Measurements from ENCODE around the gene SP9. TPM values are rescaled to one million over a fixed set of nuclear protein-coding genes. Genes with fewer than 3 reads are reported as not detected.

The SP9 gene
- total and polyA plus RNA-seq, 9 of the 15 experiments (the other 6 are each of a cell fraction or from before 2014, with no cell fraction given) = 0.04 to 0.23 (median 0.11) TPM; not detected in 3

DNA sequence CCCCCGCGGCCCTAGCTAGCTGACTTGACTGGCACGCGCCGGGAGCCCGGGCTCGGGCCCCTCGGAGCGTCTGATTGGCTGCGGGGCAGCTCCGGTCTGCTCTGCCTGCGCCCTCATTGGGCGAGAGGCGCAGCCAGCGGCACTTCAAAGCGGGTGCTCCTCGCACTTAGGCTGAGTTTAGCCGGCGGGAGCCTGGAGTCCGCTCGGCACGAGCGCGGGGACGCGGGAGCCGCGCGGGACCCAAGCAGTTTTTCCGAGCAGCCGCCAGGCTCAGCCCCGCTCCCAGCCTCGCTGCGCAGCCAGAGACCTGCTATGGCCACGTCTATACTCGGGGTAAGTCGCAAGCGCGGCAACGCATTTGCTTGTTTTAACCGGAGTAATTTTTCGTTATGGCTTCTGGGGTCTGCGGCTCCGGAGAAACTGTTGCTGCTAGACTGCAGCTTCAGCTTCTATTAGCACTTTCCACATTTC, at the start of gene SP9 (continued):
- TF ChIP-seq, protein P1, sequence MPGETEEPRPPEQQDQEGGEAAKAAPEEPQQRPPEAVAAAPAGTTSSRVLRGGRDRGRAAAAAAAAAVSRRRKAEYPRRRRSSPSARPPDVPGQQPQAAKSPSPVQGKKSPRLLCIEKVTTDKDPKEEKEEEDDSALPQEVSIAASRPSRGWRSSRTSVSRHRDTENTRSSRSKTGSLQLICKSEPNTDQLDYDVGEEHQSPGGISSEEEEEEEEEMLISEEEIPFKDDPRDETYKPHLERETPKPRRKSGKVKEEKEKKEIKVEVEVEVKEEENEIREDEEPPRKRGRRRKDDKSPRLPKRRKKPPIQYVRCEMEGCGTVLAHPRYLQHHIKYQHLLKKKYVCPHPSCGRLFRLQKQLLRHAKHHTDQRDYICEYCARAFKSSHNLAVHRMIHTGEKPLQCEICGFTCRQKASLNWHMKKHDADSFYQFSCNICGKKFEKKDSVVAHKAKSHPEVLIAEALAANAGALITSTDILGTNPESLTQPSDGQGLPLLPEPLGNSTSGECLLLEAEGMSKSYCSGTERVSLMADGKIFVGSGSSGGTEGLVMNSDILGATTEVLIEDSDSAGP (CRISPR knock-in tag; IDR thresholded peaks at IDR 0.05) = no peak
- no peak for TF ChIP-seq SETDB1 (IDR thresholded peaks at IDR 0.05; ENCODE audit: low read length)
- no peak for TF ChIP-seq MTA3 (IDR thresholded peaks at IDR 0.05; ENCODE audit: borderline replicate concordance)
- no peak for TF ChIP-seq ZNF354B (CRISPR knock-in tag; IDR thresholded peaks at IDR 0.05)
- TF ChIP-seq, protein P2, sequence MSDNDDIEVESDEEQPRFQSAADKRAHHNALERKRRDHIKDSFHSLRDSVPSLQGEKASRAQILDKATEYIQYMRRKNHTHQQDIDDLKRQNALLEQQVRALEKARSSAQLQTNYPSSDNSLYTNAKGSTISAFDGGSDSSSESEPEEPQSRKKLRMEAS (CRISPR knock-in tag; IDR thresholded peaks at IDR 0.05) = peak; percentile 95
- TF ChIP-seq EHMT2 (IDR thresholded peaks at IDR 0.05) = no peak
- no peak for TF ChIP-seq ERF (CRISPR knock-in tag; IDR thresholded peaks at IDR 0.05)
- TF ChIP-seq MCM5 (IDR thresholded peaks at IDR 0.05; ENCODE audit: low read depth) = no peak
- no peak for TF ChIP-seq SIRT6 (IDR thresholded peaks at IDR 0.05; ENCODE audit: low read depth, low read length)
- TF ChIP-seq RB1 (IDR thresholded peaks at IDR 0.05; ENCODE audit: low read depth) = peak; percentile 60
- TF ChIP-seq GABPB1 (CRISPR knock-in tag; IDR thresholded peaks at IDR 0.05) = 0 out of 2 replicates have a peak, but pooled peaks have one; percentile 41
- TF ChIP-seq HMG20A (CRISPR knock-in tag; conservative IDR thresholded peaks at IDR 0.05) = no peak
- TF ChIP-seq PHB2 (IDR thresholded peaks at IDR 0.05; ENCODE audit: low read depth) = no peak
- TF ChIP-seq, protein P3, sequence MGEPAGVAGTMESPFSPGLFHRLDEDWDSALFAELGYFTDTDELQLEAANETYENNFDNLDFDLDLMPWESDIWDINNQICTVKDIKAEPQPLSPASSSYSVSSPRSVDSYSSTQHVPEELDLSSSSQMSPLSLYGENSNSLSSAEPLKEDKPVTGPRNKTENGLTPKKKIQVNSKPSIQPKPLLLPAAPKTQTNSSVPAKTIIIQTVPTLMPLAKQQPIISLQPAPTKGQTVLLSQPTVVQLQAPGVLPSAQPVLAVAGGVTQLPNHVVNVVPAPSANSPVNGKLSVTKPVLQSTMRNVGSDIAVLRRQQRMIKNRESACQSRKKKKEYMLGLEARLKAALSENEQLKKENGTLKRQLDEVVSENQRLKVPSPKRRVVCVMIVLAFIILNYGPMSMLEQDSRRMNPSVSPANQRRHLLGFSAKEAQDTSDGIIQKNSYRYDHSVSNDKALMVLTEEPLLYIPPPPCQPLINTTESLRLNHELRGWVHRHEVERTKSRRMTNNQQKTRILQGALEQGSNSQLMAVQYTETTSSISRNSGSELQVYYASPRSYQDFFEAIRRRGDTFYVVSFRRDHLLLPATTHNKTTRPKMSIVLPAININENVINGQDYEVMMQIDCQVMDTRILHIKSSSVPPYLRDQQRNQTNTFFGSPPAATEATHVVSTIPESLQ (CRISPR knock-in tag; IDR thresholded peaks at IDR 0.05) = peak; percentile 98
- peak; percentile 95 for TF ChIP-seq KDM2B (CRISPR knock-in tag; IDR thresholded peaks at IDR 0.05)
- TF ChIP-seq, protein P4, sequence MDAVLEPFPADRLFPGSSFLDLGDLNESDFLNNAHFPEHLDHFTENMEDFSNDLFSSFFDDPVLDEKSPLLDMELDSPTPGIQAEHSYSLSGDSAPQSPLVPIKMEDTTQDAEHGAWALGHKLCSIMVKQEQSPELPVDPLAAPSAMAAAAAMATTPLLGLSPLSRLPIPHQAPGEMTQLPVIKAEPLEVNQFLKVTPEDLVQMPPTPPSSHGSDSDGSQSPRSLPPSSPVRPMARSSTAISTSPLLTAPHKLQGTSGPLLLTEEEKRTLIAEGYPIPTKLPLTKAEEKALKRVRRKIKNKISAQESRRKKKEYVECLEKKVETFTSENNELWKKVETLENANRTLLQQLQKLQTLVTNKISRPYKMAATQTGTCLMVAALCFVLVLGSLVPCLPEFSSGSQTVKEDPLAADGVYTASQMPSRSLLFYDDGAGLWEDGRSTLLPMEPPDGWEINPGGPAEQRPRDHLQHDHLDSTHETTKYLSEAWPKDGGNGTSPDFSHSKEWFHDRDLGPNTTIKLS (IDR thresholded peaks at IDR 0.05; ENCODE audit: borderline replicate concordance, low read depth) = peak; percentile 75; the same call in 1 of the 2 replicates
- TF ChIP-seq ZNF263 (CRISPR knock-in tag; IDR thresholded peaks at IDR 0.05; ENCODE audit: borderline replicate concordance) = peak; percentile 38; the same call in 1 of the 2 replicates
- TF ChIP-seq, protein P5, sequence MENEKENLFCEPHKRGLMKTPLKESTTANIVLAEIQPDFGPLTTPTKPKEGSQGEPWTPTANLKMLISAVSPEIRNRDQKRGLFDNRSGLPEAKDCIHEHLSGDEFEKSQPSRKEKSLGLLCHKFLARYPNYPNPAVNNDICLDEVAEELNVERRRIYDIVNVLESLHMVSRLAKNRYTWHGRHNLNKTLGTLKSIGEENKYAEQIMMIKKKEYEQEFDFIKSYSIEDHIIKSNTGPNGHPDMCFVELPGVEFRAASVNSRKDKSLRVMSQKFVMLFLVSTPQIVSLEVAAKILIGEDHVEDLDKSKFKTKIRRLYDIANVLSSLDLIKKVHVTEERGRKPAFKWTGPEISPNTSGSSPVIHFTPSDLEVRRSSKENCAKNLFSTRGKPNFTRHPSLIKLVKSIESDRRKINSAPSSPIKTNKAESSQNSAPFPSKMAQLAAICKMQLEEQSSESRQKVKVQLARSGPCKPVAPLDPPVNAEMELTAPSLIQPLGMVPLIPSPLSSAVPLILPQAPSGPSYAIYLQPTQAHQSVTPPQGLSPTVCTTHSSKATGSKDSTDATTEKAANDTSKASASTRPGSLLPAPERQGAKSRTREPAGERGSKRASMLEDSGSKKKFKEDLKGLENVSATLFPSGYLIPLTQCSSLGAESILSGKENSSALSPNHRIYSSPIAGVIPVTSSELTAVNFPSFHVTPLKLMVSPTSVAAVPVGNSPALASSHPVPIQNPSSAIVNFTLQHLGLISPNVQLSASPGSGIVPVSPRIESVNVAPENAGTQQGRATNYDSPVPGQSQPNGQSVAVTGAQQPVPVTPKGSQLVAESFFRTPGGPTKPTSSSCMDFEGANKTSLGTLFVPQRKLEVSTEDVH (IDR thresholded peaks at IDR 0.05; ENCODE audit: low read depth, partially characterized antibody) = no peak
- TF ChIP-seq MEF2A (IDR thresholded peaks at IDR 0.05; ENCODE audit: control insufficient read depth, low read depth, low read length) = peak; percentile 87; the same call in 1 of the 2 replicates
- TF ChIP-seq, protein P6, sequence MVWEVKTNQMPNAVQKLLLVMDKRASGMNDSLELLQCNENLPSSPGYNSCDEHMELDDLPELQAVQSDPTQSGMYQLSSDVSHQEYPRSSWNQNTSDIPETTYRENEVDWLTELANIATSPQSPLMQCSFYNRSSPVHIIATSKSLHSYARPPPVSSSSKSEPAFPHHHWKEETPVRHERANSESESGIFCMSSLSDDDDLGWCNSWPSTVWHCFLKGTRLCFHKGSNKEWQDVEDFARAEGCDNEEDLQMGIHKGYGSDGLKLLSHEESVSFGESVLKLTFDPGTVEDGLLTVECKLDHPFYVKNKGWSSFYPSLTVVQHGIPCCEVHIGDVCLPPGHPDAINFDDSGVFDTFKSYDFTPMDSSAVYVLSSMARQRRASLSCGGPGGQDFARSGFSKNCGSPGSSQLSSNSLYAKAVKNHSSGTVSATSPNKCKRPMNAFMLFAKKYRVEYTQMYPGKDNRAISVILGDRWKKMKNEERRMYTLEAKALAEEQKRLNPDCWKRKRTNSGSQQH (CRISPR knock-in tag; IDR thresholded peaks at IDR 0.05) = no peak
